GM12875 (cell line): Measurements from ENCODE around the gene RPL13A.

Source experiments
- H3K4me3 ChIP-seq: one replicate; pipeline ENCODE4 v1.5.1; 2011; ENCODE audit warnings: low read depth, low read length, control low read depth
- CTCF ChIP-seq: IDR thresholded peaks from 2 replicates; pipeline ENCODE4 v1.5.1; 2011; ENCODE audit warnings: low read depth, mild to moderate bottlenecking, control low read depth, inconsistent platforms, low read length, moderate library complexity, borderline replicate concordance; ENCODE audit not compliant: insufficient read depth

RPL13A gene

DNA sequence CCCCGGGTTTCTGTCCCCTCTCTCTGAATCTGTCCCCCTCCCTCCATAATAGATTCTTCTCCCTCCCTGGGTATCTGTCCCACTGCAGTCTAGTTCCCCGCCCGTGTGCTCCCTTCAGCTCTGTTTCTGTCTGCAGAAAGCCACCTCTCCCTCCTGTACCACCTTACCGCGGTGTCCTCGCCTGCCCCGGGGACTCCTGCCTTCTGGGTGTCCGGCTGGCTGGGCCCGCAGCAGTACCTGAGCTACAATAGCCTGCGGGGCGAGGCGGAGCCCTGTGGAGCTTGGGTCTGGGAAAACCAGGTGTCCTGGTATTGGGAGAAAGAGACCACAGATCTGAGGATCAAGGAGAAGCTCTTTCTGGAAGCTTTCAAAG, 26.3 kb downstream of the RPL13A start:
- H3K4me3 ChIP-seq = no peak overlapping the region
- TF ChIP-seq CTCF = no peak

DNA sequence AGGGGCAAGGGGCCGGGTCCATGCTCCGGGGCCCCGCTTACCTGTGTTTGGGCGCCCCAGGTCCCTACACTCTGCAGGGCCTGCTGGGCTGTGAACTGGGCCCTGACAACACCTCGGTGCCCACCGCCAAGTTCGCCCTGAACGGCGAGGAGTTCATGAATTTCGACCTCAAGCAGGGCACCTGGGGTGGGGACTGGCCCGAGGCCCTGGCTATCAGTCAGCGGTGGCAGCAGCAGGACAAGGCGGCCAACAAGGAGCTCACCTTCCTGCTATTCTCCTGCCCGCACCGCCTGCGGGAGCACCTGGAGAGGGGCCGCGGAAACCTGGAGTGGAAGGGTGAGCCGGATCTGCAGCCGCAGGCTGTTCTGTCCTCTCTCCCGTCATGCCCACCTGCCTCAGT, 26.7 kb downstream of the RPL13A start:
- no peak for TF ChIP-seq CTCF
- no peak overlapping the region for H3K4me3 ChIP-seq

- no peak for TF ChIP-seq CTCF
- no peak overlapping the region for H3K4me3 ChIP-seq
Observed at GRCh38 chr19:49515767-49516166, 28.4 kb downstream of the RPL13A start.

GRCh38 chr19:49518033-49518432, 30.6 kb downstream of the RPL13A start:
- no peak for TF ChIP-seq CTCF
- H3K4me3 ChIP-seq = no peak overlapping the region

DNA sequence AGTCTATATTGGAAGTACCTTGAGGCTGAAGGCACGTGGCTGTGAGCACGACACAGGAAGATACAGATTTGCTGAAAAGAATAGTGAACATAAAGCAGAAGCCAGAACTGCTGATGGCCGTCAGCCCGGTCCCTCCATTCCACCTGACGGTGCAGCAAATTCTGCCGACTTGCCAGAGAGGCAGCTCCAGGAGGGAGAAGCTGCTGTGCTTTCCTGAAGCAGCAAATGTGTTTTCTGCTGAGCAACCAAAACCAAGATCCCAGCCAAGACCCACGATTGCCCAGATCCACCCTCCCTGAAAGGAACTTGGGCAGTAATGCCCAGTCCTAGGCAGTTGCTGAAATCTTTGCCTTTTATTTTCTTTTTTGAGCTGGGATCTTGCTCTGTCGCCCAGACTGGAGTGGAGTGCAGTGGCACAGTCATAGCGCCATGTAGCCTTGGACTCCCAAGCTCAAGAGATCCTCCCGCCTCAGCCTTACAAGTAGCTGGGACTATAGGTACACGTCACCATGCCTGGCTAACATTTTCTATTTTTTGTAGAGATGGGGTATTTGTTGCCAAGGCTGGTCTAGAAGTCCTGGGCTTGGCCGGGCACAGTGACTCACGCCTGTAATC, 33.4 kb downstream of the RPL13A start:
- TF ChIP-seq CTCF = no peak
- no peak overlapping the region for H3K4me3 ChIP-seq

GRCh38 chr19:49524812-49525455, 37.5 kb downstream of the RPL13A start:
- no peak for TF ChIP-seq CTCF
- H3K4me3 ChIP-seq = no peak overlapping the region

DNA sequence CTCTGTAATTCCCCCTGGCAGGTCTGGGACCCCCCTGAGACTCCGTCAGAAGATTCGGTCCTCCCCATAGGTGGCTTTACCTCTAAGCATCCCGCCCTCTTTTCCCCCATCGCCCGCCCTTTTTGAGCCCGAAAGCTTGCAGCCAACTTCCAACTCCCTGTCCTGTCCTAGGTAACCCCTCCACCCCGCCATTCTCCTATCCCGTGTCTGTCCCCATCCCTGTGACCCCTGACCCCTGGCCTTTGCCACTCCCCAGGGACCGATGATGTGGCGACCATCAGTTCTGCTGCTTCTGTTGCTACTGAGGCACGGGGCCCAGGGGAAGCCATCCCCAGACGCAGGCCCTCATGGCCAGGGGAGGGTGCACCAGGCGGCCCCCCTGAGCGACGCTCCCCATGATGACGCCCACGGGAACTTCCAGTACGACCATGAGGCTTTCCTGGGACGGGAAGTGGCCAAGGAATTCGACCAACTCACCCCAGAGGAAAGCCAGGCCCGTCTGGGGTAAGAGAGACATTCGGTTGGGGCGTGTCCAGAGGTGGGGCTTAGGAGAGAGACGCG, 40.9 kb downstream of the RPL13A start:
- TF ChIP-seq CTCF = no peak
- H3K4me3 ChIP-seq = no peak overlapping the region
